ENCODE results near the gene MTMR3. TPM values are rescaled to one million over a fixed set of nuclear protein-coding genes. Genes with fewer than 3 reads are reported as not detected.

MTMR3 gene
- total RNA-seq, 1 donor from 2014 or later = 26.1 TPM

DNA sequence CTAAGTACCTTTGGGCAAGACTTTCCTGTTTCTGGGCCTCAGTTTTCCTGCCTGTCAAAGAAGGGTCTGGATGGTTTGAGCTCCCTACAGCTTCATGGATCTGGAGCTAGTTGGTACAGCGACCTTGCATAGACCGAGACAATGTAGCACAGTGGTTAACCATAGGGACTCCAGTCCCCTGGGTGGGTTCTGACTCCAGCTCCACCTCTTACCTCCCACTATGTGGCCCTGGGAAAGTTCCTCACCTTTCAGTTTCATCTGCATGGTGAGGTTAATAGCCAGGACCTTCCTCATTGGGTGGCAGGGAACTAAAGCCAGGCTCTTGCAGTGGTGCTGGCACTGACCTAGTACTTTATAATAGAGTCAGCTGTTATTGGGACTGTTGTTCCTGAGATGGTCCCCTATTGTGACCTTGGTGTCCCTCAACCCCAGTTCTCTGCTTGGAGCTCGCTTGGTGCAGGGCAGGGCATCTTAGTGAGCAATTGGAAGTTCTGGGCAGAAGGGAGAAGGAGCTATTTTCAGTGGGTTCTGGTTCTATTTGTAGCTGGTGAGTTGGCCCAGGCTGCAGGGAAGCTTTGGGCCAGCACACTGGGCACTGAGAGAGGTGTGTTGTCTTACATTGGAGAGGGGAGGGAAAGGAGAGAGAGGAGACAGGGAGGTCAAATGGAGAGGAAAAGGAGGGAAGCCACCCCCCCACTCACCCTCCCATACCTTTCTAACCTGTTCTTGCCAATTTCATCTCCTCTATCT, 10.7 kb upstream of the MTMR3 start:
- TF ChIP-seq, protein P1, sequence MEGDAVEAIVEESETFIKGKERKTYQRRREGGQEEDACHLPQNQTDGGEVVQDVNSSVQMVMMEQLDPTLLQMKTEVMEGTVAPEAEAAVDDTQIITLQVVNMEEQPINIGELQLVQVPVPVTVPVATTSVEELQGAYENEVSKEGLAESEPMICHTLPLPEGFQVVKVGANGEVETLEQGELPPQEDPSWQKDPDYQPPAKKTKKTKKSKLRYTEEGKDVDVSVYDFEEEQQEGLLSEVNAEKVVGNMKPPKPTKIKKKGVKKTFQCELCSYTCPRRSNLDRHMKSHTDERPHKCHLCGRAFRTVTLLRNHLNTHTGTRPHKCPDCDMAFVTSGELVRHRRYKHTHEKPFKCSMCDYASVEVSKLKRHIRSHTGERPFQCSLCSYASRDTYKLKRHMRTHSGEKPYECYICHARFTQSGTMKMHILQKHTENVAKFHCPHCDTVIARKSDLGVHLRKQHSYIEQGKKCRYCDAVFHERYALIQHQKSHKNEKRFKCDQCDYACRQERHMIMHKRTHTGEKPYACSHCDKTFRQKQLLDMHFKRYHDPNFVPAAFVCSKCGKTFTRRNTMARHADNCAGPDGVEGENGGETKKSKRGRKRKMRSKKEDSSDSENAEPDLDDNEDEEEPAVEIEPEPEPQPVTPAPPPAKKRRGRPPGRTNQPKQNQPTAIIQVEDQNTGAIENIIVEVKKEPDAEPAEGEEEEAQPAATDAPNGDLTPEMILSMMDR (IDR thresholded peaks at IDR 0.05) = no peak
- no peak overlapping the region for H3K27ac ChIP-seq
- H3K27me3 ChIP-seq = no peaks in the 10 kb centered on the region
- no peaks in the 10 kb centered on the region for H3K4me1 ChIP-seq
- H3K36me3 ChIP-seq = no peaks in the 10 kb centered on the region
- no peak overlapping the region for H3K4me3 ChIP-seq
- no peak for DNase-seq (ENCODE audit: low spot score in 2 of 2)
- H3K9me3 ChIP-seq = no peaks in the 10 kb centered on the region
- intact Hi-C loops (cut with DNase I) = no loop called here

GRCh38 chr22:29872989-29873388, 10.0 kb upstream of the MTMR3 start:
- Histone ChIP-seq H3K36me3 (no peaks in the 10 kb centered on the region), H3K27ac (no peak overlapping the region), H3K4me1 (no peaks in the 10 kb centered on the region), H3K4me3 (no peak overlapping the region), H3K9me3 (no peaks in the 10 kb centered on the region), H3K27me3 (no peaks in the 10 kb centered on the region)
- intact Hi-C loops (cut with DNase I) = no loop called here
- TF ChIP-seq, protein P1 (IDR thresholded peaks at IDR 0.05) = no peak
- DNase-seq (ENCODE audit: low spot score in 2 of 2) = no peak

GRCh38 chr22:29873943-29874342, 9.0 kb upstream of the MTMR3 start:
- Histone ChIP-seq H3K36me3 (no peaks in the 10 kb centered on the region), H3K9me3 (no peaks in the 10 kb centered on the region), H3K27ac (no peak overlapping the region), H3K4me3 (no peak overlapping the region), H3K4me1 (no peaks in the 10 kb centered on the region), H3K27me3 (no peaks in the 10 kb centered on the region)
- TF ChIP-seq, protein P1 (IDR thresholded peaks at IDR 0.05) = no peak
- intact Hi-C loops (cut with DNase I) = no loop called here
- no peak for DNase-seq (ENCODE audit: low spot score in 2 of 2)

GRCh38 chr22:29877620-29878019, 5.4 kb upstream of the MTMR3 start:
- no peaks in the 10 kb centered on the region for H3K27me3 ChIP-seq
- no peak for DNase-seq (ENCODE audit: low spot score in 2 of 2)
- no peak overlapping the region for H3K27ac ChIP-seq
- H3K4me1 ChIP-seq = no peaks in the 10 kb centered on the region
- H3K36me3 ChIP-seq = no peaks in the 10 kb centered on the region
- no peaks in the 10 kb centered on the region for H3K9me3 ChIP-seq
- intact Hi-C loops (cut with DNase I) = no loop called here
- TF ChIP-seq, protein P1 (IDR thresholded peaks at IDR 0.05) = no peak
- no peak overlapping the region for H3K4me3 ChIP-seq

DNA sequence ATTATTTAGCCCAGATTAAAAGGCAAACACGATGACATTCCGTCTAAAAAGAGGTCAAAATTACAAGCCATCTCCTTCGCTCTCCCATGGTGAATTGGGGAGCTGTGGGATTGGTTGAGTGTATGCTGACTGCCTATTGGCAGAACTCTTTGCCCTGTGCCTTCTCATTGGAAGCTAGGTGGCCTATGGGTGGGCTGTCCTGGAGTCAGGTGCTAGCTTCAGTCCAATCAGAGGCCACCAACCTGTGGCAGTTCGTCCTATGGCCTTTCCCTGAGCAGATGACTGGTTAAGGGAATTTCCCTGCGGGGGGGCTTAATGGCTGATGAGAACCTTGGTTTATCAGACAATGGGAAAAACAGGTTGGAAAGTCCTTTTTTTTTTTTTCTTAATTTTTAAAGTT, 3.2 kb upstream of the MTMR3 start:
- H3K4me1 ChIP-seq = peaks cover 0 to 4% of the 10 kb centered on the region in 2 donors
- no peak overlapping the region for H3K4me3 ChIP-seq
- no peaks in the 10 kb centered on the region for H3K9me3 ChIP-seq
- intact Hi-C loops (cut with DNase I) = loop anchor here (5.0 to 10.0 kb wide), 2 partner anchors 125 to 277 kb away; partner anchors contain the start of gene NF2
- H3K36me3 ChIP-seq = no peaks in the 10 kb centered on the region
- H3K27me3 ChIP-seq = no peaks in the 10 kb centered on the region
- DNase-seq (ENCODE audit: low spot score in 2 of 2) = no peak
- H3K27ac ChIP-seq = no peak overlapping the region
- TF ChIP-seq, protein P1 (IDR thresholded peaks at IDR 0.05) = no peak

Measured in ascending aorta (tissue), 2 donors.